ENCODE results near the gene CARF.
"Not testable (repeated sequence)": the region's sequence is repeated elsewhere in the genome, so short reads cannot be mapped to it uniquely, and the experiment has no call there.

Gene CARF

DNA sequence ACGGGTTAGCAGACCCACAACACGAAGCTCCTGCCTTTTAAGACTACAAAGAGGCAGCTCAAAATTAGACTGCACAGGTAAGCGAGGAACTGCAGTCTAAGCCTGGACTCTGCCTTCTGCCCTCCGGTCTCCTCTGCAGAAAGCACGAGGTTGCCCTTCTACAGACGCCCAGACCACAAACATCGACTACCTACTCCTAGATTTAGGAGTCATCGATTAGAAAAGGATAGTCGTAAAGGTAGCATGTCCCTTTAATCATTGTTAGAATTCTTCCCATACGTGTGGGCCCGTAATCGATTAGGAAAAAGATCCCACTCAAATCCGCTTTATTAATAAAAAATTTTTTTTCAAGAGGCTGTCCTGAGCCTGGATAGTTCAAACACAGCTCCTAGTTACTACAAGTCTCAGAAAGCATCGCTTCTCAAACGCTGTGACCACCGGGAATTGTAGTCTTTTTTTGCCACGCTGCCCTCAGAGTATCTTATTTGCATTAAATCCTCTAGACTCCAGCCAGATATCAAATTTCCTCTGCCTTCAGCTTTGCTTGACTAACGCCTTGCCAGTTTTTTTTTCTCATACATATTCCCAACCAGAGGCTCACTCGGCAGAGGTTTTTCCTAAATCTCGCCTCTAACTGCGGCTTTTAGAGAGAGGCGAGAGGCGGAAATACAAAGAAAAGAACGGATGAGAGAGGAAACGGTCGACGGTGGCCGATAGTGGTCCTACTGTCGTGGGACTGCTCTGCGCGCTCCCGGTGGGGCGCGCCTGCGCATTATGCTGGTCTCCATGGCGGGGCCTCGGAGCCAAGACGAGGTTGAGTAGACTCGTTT is at the start of gene CARF, which contains the start of gene WDR12:
Gene CARF (plus strand): TSS at position 764 of the 830 bp plus-strand sequence. CDS start 29,628 bp downstream, outside the sequence.
Gene WDR12 (minus strand): TSS at position 162 of the 830 bp plus-strand sequence. CDS start 197 bp downstream, outside the sequence.
- in situ Hi-C loops (cut with MboI; ENCODE audit: low sequenced_read_pairs) = no loop called here

DNA sequence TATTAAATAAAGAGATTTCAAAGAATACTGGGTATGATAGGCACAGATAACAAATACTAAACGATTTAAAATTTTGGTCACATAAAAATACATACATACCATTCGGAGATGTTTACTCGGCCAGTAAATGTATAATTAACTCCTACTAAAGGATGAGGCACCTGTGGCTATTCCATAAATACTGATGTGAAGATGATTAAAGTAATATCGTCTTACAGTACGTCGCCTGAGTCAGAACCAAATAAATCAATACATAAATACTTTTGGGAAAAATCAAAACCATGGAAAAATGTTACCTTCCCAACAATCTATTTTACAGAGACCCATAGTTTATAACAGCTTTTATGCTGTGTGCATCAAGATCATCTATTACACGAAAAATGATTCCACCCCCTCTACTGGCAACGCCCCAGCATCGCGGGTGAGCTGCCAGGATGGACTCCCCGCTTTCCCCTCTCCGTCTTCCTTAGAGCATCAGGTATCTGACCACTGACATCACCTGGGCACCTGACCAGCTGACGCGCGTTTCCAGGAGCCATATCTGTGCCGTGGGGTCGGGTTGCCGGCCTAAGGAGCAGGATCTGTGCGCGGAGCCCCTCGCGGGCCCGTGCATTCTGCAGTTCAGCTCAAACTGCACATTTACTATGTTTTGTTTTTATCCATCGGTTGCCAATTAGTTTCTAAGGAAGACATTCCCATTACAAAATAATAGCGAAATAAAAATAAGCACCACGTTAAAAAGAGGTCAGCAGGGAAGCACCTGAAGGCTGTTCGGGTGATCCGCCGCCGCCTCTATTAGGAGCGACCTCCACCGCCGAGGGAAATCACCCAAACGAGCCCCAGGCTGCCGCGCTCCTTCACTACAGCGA is 41.4 kb upstream of the CARF start:
- in situ Hi-C loops (cut with MboI; ENCODE audit: low sequenced_read_pairs) = no loop called here

- in situ Hi-C loops (cut with MboI; ENCODE audit: low sequenced_read_pairs) = no loop called here
These were observed 40.6 kb upstream of the CARF start, which contains the start of gene ICA1L for GRCh38 chr2:202871300-202872141. ICA1L (minus strand) TSS chr2:202871766; CDS start chr2:202829009, 42,757 bp downstream.

DNA sequence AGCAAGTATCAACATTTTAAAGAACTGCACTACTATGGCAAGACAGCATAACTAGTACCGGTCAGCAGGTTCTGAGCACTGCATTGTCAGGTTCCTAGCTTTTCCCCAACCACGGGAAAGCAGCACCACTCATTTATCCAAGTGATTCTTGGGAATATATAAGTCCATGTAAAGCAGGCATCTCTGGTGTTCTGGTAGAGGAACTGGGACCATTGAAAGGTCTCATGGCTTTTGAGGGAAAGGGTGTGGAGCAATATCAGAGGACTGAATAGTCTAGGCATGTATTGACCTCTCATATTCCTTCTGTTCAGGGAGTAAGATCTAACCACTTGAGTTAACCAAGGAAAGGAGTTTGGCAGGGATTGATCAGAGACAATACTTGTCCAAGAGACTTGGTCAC is 34.4 kb upstream of the CARF start:
- in situ Hi-C loops (cut with MboI; ENCODE audit: low sequenced_read_pairs) = no loop called here

GRCh38 chr2:202881570-202881969 is 30.5 kb upstream of the CARF start:
- in situ Hi-C loops (cut with MboI; ENCODE audit: low sequenced_read_pairs) = no loop called here

DNA sequence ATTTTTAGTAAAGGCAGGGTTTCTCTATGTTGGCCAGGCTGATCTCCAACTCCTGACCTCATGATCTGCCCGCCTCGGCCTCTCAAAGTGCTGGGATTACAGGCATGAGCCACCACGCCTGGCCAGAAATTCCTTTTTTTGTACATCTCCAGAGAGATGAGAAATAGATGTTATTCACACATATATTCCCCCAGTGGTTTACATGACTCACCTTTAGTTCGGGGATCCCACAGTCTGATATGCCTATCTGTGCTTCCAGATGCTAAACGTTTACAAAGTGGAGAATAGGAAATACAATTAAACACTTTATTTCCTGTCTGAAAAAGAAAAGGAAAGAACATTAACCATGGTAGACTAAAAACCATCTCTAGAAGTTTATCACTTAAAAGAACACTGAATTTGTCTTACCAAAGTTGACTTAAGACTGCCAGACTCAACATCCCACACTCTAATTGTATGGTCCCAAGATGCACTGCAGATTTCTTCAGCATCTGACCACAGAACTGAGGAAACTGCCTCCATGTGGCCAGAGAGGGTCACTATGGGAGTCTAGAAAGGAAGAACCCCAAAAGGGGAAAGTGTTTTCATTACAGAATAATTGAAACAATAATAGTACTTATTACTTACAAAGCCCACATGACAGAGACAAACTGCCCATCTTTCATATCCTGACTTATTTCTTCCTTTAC is 27.9 kb upstream of the CARF start:
- in situ Hi-C loops (cut with MboI; ENCODE audit: low sequenced_read_pairs) = no loop called here

DNA sequence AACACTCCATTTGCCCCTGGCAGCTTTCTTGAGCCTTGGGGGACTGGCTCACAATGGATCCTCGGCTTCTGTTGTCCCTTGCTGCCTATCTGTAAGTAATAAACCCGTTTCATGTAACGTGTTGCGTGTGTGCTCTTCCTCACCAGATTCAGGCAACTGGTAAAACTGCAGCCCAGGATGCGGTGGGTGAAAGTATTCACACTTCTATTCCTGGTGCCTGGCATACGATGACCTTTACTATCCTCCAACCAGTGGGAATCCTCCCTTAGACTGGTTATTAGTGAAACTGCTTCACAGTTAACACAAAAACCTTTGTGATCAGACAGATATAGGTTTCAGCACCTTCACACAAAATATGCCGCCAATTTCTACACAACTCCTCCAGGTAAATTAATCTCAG is 26.9 kb upstream of the CARF start:
- in situ Hi-C loops (cut with MboI; ENCODE audit: low sequenced_read_pairs) = no loop called here

GRCh38 chr2:202905507-202905906 is 6.6 kb upstream of the CARF start:
- in situ Hi-C loops (cut with MboI; ENCODE audit: low sequenced_read_pairs) = not testable (repeated sequence)

GRCh38 chr2:202908186-202908585 is 3.9 kb upstream of the CARF start:
- in situ Hi-C loops (cut with MboI; ENCODE audit: low sequenced_read_pairs) = no loop called here

DNA sequence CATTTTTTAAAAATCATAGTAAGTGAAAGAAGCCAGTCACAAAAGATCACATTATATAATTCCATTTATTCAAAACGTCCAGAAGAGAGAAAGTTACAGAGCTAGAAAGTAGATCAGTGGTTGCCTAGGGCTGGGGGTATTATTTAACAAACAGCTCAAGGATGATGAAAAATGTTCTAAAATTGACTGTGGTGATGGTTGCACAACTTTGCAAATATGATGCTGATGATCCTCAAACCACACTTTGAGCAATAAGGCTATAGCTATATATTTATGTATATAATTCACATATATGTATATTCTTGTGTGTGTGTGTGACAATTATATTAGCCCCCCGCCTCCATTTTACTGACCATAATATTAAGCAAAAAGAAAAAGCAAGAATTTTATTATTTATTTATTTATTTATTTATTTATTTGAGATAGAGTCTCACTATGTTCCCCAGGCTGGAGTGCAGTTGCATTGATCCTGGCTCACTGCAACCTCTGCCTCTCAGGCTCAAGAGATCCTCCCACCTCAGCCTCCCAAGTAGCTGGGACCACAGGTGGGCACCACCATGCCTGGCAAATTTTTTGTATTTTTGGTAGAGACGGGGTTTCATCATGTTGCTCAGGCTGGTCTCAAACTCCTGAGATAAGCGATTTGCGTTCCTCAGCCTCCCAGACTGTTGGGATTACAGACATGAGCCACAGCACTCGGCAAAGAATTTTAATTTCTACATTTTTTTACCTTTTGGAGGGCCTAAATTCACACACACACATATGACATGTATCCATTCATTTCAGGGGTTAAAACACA is 2.5 kb upstream of the CARF start:
- in situ Hi-C loops (cut with MboI; ENCODE audit: low sequenced_read_pairs) = no loop called here

DNA sequence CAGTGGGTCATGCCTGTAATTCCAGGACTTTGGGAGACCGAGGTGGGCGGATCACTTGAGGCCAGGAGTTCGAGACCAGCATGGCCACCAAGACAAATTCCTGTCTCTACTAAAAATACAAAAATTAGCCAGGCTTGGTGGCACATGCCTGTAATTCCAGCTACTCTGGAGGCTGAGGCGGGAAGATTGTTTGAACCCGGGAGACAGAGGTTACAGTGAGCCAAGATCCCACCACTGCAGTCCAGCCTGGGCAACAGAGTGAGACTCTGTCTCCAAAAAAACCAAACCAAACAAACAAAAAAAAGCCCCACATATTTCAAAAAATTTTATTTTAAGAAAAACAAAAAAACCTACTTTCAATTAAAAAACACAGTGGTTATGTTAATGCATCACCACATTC is 1.8 kb upstream of the CARF start:
- in situ Hi-C loops (cut with MboI; ENCODE audit: low sequenced_read_pairs) = not testable (repeated sequence)

DNA sequence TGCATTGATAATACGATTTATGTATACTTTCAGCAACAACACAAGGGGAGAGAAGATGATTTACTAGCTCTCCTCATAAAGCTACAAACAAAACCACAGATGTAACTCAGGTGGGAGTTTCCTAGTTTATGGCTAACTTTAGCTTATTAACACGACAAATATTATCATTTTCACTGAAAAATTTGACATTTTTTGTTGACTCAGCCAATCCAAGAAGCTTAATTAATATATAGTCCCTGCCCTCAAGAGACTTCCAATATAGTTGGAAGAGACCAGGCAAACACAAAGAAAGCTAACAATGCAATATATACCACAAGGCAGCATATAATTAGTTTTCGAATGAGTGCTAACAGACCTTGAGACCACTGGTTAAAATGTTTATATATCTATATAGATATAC is 1.4 kb upstream of the CARF start:
- in situ Hi-C loops (cut with MboI; ENCODE audit: low sequenced_read_pairs) = no loop called here

GRCh38 chr2:202911203-202911511 is 918 bp upstream of the CARF start:
- in situ Hi-C loops (cut with MboI; ENCODE audit: low sequenced_read_pairs) = no loop called here

GRCh38 chr2:202912342-202913201 is 497 bp downstream of the CARF start:
- in situ Hi-C loops (cut with MboI; ENCODE audit: low sequenced_read_pairs) = not testable (repeated sequence)

GRCh38 chr2:202918860-202919259 is 6.8 kb downstream of the CARF start:
- in situ Hi-C loops (cut with MboI; ENCODE audit: low sequenced_read_pairs) = no loop called here

DNA sequence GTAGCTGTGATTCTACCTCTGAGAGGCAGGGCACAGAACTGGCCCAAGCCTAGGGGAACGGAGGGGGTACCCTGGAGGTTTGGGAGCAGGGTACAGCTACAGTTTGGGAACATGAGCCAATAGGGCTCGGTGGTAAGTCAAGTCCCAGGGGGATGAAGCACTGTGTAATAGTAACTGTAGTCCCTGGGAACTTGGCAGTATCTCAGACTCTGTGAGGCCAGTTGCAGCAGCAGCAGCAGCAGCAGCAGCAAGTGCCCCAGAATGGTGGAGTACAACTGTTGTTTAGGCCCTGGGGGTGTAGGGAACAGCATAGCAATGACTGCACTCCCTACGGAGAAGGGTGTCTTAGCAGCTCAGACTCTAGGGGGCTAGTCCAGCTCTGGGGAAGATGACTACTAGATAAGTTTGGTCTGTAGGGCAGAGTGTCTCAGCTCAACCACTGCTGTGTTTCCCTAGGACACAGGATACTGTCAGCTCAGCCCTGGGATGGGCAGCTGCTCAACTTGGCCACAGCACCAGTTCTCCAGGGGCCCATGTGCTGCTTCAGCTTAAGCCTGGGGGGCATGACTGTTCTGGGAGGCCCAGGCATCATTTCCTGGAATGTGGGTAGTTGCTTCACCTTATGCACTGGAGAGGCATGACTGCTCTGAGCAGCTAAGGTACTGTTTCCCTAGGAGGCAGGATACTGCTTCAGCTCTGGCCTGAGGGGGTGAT is 20.5 kb downstream of the CARF start:
- in situ Hi-C loops (cut with MboI; ENCODE audit: low sequenced_read_pairs) = no loop called here

GRCh38 chr2:202933139-202933510 is 21.1 kb downstream of the CARF start:
- in situ Hi-C loops (cut with MboI; ENCODE audit: low sequenced_read_pairs) = no loop called here

DNA sequence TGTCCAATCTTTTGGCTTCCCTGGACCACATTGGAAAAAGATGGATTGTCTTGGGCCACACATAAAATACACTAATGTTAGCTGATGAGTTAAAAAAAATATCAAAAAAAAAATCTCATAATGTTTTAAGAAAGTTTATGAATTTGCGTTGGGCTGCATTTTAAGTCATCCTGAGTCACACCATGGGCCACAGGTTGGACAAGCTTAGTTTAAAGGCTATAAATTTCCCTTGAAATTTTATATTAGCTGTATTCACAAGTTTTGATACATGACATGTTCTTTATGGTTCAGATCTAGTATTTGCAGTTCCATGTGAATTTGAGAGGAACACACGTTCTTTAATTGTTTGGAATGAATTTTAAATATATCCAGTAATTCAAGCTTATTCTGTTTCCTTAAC is 21.9 kb downstream of the CARF start:
- in situ Hi-C loops (cut with MboI; ENCODE audit: low sequenced_read_pairs) = no loop called here
